Parathyroid adenoma (tissue), 2 donors: ENCODE results near the gene ZNF646.
A peak's percentile ranks its signal among the peaks of the same experiment; 100 is the strongest.

Experiments
- H2AFZ ChIP-seq: fragments of 300-600 bp; sonication (generic); one replicate; pipeline ENCODE4 v1.7.0; 2017; ENCODE audit warnings: antibody characterized with exemption, mild to moderate bottlenecking
- H3K27ac ChIP-seq: fragments of 300-600 bp; sonication (generic); one replicate; pipeline ENCODE4 v1.7.0; 2017
- H3K27me3 ChIP-seq: fragments of 300-600 bp; sonication (generic); one replicate; pipeline ENCODE4 v1.7.0; 2017; ENCODE audit warnings: low read length; ENCODE audit not compliant: control insufficient read depth, insufficient read depth
- H3K36me3 ChIP-seq: fragments of 300-600 bp; sonication (generic); one replicate; pipeline ENCODE4 v1.7.0; 2017; ENCODE audit warnings: low read length; ENCODE audit not compliant: control insufficient read depth, insufficient read depth
- H3K4me1 ChIP-seq: fragments of 300-600 bp; sonication (generic); one replicate; pipeline ENCODE4 v1.7.0; 2017; ENCODE audit warnings: control low read depth
- H3K4me2 ChIP-seq: fragments of 300-600 bp; sonication (generic); one replicate; pipeline ENCODE4 v1.7.0; 2017; ENCODE audit warnings: low read length
- H3K4me3 ChIP-seq: fragments of 300-600 bp; sonication (generic); one replicate; pipeline ENCODE4 v1.7.0; 2017; ENCODE audit warnings: low read depth, low read length
- H3K79me2 ChIP-seq: fragments of 300-600 bp; sonication (generic); one replicate; pipeline ENCODE4 v1.7.0; 2017; ENCODE audit warnings: control low read depth
- H3K9ac ChIP-seq: fragments of 300-600 bp; sonication (generic); one replicate; pipeline ENCODE4 v1.7.0; 2017; ENCODE audit warnings: mild to moderate bottlenecking
- H3K9me3 ChIP-seq: fragments of 300-600 bp; sonication (generic); one replicate; pipeline ENCODE4 v1.7.0; 2017; ENCODE audit warnings: low read length; ENCODE audit not compliant: control insufficient read depth
- CTCF ChIP-seq: fragments of 300-600 bp; sonication (generic); IDR thresholded peaks from one replicate; pipeline ENCODE4 v1.7.0; 2017; ENCODE audit warnings: antibody characterized with exemption, mild to moderate bottlenecking
- donor health status: primary hyperparathyroidism.

ZNF646 gene

GRCh38 chr16:31063843-31064611 is 10.2 kb upstream of the ZNF646 start:
- Histone ChIP-seq H3K9ac (no peak overlapping the region), H3K27ac (peak overlapping the region; percentile 11)
- TF ChIP-seq CTCF, result no peak

GRCh38 chr16:31064882-31065461 is 9.2 kb upstream of the ZNF646 start:
- TF ChIP-seq CTCF, result no peak

More at GRCh38 chr16:31063843-31064611, 10.2 kb upstream of the ZNF646 start:
- Histone ChIP-seq H3K36me3 (no peaks in the 10 kb centered on the region), H3K4me2 (no peak overlapping the region), H3K9me3 (no peaks in the 10 kb centered on the region), H3K4me1 (no peaks in the 10 kb centered on the region), H2AFZ (no peak overlapping the region), H3K4me3 (no peak overlapping the region), H3K27me3 (no peaks in the 10 kb centered on the region), H3K79me2 (no peaks in the 10 kb centered on the region)

GRCh38 chr16:31067342-31067741 is 6.9 kb upstream of the ZNF646 start:
- Histone ChIP-seq H3K9ac (no peak overlapping the region), H3K9me3 (no peaks in the 10 kb centered on the region), H3K4me1 (no peaks in the 10 kb centered on the region), H3K79me2 (peaks cover 2% of the 10 kb centered on the region), H3K27ac (no peak overlapping the region), H3K4me2 (no peak overlapping the region), H3K36me3 (no peaks in the 10 kb centered on the region), H2AFZ (no peak overlapping the region), H3K27me3 (no peaks in the 10 kb centered on the region), H3K4me3 (no peak overlapping the region)
- TF ChIP-seq CTCF, result no peak

More at GRCh38 chr16:31064882-31065461, 9.2 kb upstream of the ZNF646 start:
- H3K9ac ChIP-seq, result no peak overlapping the region
- H2AFZ ChIP-seq, result no peak overlapping the region
- no peaks in the 10 kb centered on the region for H3K4me1 ChIP-seq
- no peaks in the 10 kb centered on the region for H3K27me3 ChIP-seq
- H3K79me2 ChIP-seq, result no peaks in the 10 kb centered on the region
- H3K9me3 ChIP-seq, result no peaks in the 10 kb centered on the region
- H3K4me3 ChIP-seq, result no peak overlapping the region
- H3K27ac ChIP-seq, result no peak overlapping the region
- H3K36me3 ChIP-seq, result no peaks in the 10 kb centered on the region
- no peak overlapping the region for H3K4me2 ChIP-seq

- peaks cover 2% of the 10 kb centered on the region for H3K79me2 ChIP-seq
- H3K36me3 ChIP-seq, result no peaks in the 10 kb centered on the region
- H3K9me3 ChIP-seq, result no peaks in the 10 kb centered on the region
- no peaks in the 10 kb centered on the region for H3K27me3 ChIP-seq
- H3K4me2 ChIP-seq, result no peak overlapping the region
- no peak overlapping the region for H3K27ac ChIP-seq
- no peak overlapping the region for H3K9ac ChIP-seq
- no peak for TF ChIP-seq CTCF
- H3K4me3 ChIP-seq, result no peak overlapping the region
- peaks cover 2% of the 10 kb centered on the region for H3K4me1 ChIP-seq
- peak overlapping the region; percentile 97 for H2AFZ ChIP-seq
These were observed 2.4 kb upstream of the ZNF646 start for GRCh38 chr16:31071861-31072260.
